ENCODE results near the gene PBXIP1. TPM values are rescaled to one million over a fixed set of nuclear protein-coding genes. Genes with fewer than 3 reads are reported as not detected.

PBXIP1 gene
- total RNA-seq, 1 experiment from 2014 or later: 21.6 TPM

GRCh38 chr1:154902938-154903566 is 52.8 kb downstream of the PBXIP1 start:
- Histone ChIP-seq H3K27me3 (ENCODE audit: insufficient read depth, low read length) (no peaks in the 10 kb centered on the region), H3K9ac (ENCODE audit: extremely low read depth, insufficient read length, low read length) (no peak overlapping the region), H3K9me3 (ENCODE audit: control insufficient read depth, low read depth, low read length) (no peaks in the 10 kb centered on the region), H4K20me1 (ENCODE audit: control insufficient read depth, insufficient read depth, insufficient read length) (no peaks in the 10 kb centered on the region), H4K8ac (replicated peaks; ENCODE audit: insufficient read length, low read depth, low read length) (no peak overlapping the region), H3K4me2 (ENCODE audit: insufficient read depth, insufficient read length, low read length) (no peak overlapping the region), H3T11ph (ENCODE audit: low read length) (no peak overlapping the region), H4K91ac (ENCODE audit: insufficient read length, low read depth, low read length) (no peak overlapping the region), H3K4me1 (ENCODE audit: insufficient read depth, low read length) (no peaks in the 10 kb centered on the region), H2BK120ac (ENCODE audit: low read depth, low read length, poor library complexity, severe bottlenecking) (no peak overlapping the region), H3K4ac (ENCODE audit: low read depth, low read length) (no peak overlapping the region), H2BK12ac (ENCODE audit: insufficient read length, low read depth, low read length) (no peak overlapping the region), H2AK5ac (ENCODE audit: insufficient read length, low read length) (no peak overlapping the region), H4K5ac (ENCODE audit: insufficient read length, low read depth, low read length) (no peak overlapping the region), H2BK15ac (ENCODE audit: low read depth, low read length) (no peak overlapping the region), H3K79me1 (ENCODE audit: insufficient read depth, low read depth, low read length, poor library complexity, severe bottlenecking) (no peaks in the 10 kb centered on the region), H2BK5ac (ENCODE audit: insufficient read length, low read length) (no peak overlapping the region), H3K79me2 (ENCODE audit: insufficient read depth, low read length) (no peaks in the 10 kb centered on the region), H3K56ac (ENCODE audit: insufficient read length, low read depth, low read length) (no peak overlapping the region), H2BK20ac (ENCODE audit: low read depth, low read length, poor library complexity, severe bottlenecking) (no peak overlapping the region), H3K23ac (ENCODE audit: insufficient read length, low read depth, low read length) (no peak overlapping the region), H3K14ac (ENCODE audit: insufficient read depth, low read length) (no peak overlapping the region), H3K27ac (ENCODE audit: insufficient read length, low read depth, low read length) (no peak overlapping the region), H2AFZ (ENCODE audit: low read length) (no peak overlapping the region), H3K23me2 (ENCODE audit: insufficient read length, low read depth, low read length, poor library complexity, severe bottlenecking) (no peaks in the 10 kb centered on the region), H3K18ac (ENCODE audit: insufficient read length, low read depth, low read length) (no peak overlapping the region)
- H3K27ac Mint-ChIP-seq: no peak overlapping the region
- H3K36me3 Mint-ChIP-seq (ENCODE audit: insufficient read depth in 1 of 3, low read depth in 3 of 3): peaks cover 3 to 10% (median 9%) of the 10 kb centered on the region in 3 experiments; a peak in 4 of 7 replicates
- no CpG with 5 or more reads among the region's 3 CpGs for WGBS (ENCODE audit: extremely low coverage, insufficient read length, low lambda C conversion rate)
- no peak overlapping the region for H3K4me3 Mint-ChIP-seq
- H3K4me1 Mint-ChIP-seq: no peaks in the 10 kb centered on the region
- TF ChIP-seq CTCF (conservative IDR thresholded peaks at IDR 0.05): no peak
- DNase-seq: no peak
- H3K9me3 Mint-ChIP-seq: peaks cover 8 to 12% of the 10 kb centered on the region in 2 experiments
- peaks cover 4% of the 10 kb centered on the region for H3K27me3 Mint-ChIP-seq (ENCODE audit: low read depth)

All from H9 (cell line).